Activated T-helper 1 cell treated with anti-CD3 and anti-CD28 coated beads, Interleukin-12 subunit alpha, Interleukin-12 subunit beta, Interleukin-2, Interleukin-4 antibody, amounts not matched to agents 30 ng/mL and 10 ng/mL and 1 ng/mL, durations not matched to agents 14 hours and 24 hours and 36 hours (primary cell): ENCODE results near the gene TOX3. TPM values are rescaled to one million over a fixed set of nuclear protein-coding genes. Genes with fewer than 3 reads are reported as not detected.

Source experiments
- DNase-seq: peaks from one replicate; pipeline ENCODE4 v3.0.0; 2021; ENCODE audit warnings: low spot score
- H3K27ac Mint-ChIP-seq: one replicate; pipeline ENCODE4 v1.8.0; 2021; ENCODE audit warnings: mild to moderate bottlenecking, mixed read lengths
- H3K27me3 Mint-ChIP-seq: one replicate; pipeline ENCODE4 v1.8.0; 2022; ENCODE audit warnings: mild to moderate bottlenecking, moderate library complexity, mixed read lengths; ENCODE audit not compliant: insufficient read depth
- H3K36me3 Mint-ChIP-seq: one replicate; pipeline ENCODE4 v1.8.0; 2021; ENCODE audit warnings: low read depth, mixed read lengths
- H3K4me1 Mint-ChIP-seq: one replicate; pipeline ENCODE4 v1.8.0; 2021; ENCODE audit warnings: low read depth, mixed read lengths
- H3K4me3 Mint-ChIP-seq: one replicate; pipeline ENCODE4 v1.8.0; 2021; ENCODE audit warnings: mild to moderate bottlenecking, moderate library complexity, mixed read lengths
- H3K9me3 Mint-ChIP-seq: one replicate; pipeline ENCODE4 v1.8.0; 2021; ENCODE audit warnings: mixed read lengths
- intact Hi-C: fragments of 100-400 bp; cut with micrococcal nuclease; formaldehyde crosslinking; loops from one replicate; pipeline ENCODE4 v1.15.1; 2024
- total RNA-seq: library from RNA; stranded (reverse); gene quantifications from 2 replicates; pipeline ENCODE4 v1.2.3, GENCODE V29; 2022

The TOX3 gene
- total RNA-seq, result not detected in 2 replicates

DNA sequence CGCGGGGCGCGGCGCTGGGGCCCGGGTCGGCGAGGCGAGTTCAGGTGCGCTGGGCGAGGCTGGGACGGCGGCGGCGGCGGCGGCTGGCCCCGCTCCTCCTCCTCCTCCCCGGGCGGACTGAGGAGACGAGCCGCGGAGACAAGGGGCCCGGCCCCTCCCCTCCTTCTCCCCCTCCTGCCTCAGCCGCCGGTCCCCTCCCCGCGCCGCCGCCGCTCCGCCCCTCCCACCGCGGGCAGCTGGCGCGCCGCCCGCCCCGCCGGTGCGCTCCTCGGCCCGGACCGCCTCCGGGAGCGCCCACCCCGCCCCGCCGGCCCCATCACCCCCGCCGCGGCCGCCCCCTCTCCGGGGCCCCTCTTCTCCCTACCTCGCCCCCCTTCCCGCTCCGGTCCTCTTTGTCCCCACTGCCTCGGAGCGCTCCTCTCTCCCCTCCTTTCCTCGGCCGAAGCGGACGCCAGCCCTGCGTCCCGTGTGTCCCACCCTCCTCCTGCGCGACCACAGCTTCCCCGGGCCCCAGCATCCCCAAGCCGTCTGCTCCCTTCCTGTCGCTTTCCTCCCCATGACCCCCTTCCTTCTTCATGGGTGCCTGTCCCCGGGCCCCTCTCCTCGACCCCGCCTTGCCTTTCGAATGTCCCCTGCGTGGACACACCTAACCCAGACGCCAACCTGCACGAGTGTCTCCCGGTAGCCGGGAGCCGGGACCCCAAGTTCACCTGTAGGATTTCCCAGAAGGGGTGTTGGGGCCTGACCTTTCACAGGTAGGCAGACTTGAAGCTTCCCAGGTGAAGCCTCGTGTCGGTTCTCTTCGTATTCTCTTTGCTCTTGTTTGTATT, at the start of gene TOX3:
Gene TOX3, minus strand, starts transcription at position 140 of the 830 bp plus-strand sequence. CDS start 420 bp downstream, outside the sequence.
- Mint-ChIP-seq H3K27me3 (peaks cover 40% of the 10 kb centered on the region), H3K9me3 (no peaks in the 10 kb centered on the region), H3K27ac (peak within 1 kb of the TSS; percentile 21), H3K4me3 (no peak within 1 kb of the TSS), H3K36me3 (no peaks in the 10 kb centered on the region), H3K4me1 (no peaks in the 10 kb centered on the region)
- intact Hi-C loops, result no loop called here
- DNase-seq, result no peak

DNA sequence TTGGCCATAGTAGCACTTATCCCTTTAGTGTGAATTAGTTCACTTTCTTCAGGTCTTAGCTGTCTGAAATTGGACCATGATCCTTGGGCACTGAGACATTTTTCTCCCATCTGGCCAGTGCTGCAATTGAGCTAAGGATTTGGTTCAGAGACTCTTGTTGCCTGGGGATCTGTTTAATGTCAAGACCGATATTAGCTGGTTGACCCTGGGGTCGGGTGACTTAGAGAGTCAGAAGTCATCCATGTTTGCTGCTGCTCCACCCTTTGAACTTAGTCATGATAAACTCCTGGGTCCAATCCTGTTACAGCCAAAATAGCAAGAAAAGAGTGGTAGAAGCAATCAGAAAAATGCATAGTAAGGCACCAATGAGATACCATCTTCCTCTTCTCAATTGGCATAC, 45.8 kb upstream of the TOX3 start:
- no peaks in the 10 kb centered on the region for H3K36me3 Mint-ChIP-seq

DNA sequence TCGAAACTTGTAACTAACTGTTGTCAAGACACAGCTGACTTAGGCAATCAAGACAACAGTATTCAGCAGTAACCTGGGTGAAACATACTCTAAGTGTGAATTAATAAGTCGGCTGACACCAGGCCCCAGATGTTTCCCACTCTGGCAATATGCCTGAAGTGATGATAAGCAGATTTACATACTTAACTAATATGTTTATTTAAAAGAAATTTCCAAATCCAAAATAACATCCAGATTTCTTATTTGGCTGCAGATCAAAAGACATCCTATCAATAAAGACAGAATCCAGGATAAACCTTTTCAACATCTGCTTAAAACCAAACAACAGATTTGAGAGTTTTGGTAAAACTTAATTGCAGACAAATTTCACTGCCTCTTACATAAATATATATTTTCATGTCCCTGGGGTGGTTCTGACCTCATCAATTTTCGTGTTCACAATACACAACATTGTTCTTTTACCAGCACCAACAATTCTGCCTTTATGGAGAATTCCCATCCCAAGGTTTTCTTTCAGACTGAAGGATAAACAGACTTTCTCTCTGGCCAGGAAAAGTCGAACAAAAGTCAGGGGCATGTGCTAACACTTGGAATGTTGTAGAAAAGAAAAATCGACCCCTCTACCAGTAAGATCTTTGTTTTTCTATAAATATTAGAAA, 45.1 kb upstream of the TOX3 start:
- DNase-seq, result no peak
- no peaks in the 10 kb centered on the region for H3K27me3 Mint-ChIP-seq
- H3K4me3 Mint-ChIP-seq, result no peak overlapping the region
- intact Hi-C loops, result no loop called here
- H3K4me1 Mint-ChIP-seq, result no peaks in the 10 kb centered on the region
- H3K27ac Mint-ChIP-seq, result no peak overlapping the region
- H3K36me3 Mint-ChIP-seq, result no peaks in the 10 kb centered on the region
- peaks cover 1% of the 10 kb centered on the region for H3K9me3 Mint-ChIP-seq

More for the DNA sequence above, 45.8 kb upstream of the TOX3 start:
- Mint-ChIP-seq H3K4me1 (no peaks in the 10 kb centered on the region), H3K9me3 (peaks cover 4% of the 10 kb centered on the region), H3K4me3 (no peak overlapping the region), H3K27me3 (no peaks in the 10 kb centered on the region), H3K27ac (no peak overlapping the region)
- no peak for DNase-seq
- intact Hi-C loops, result no loop called here

DNA sequence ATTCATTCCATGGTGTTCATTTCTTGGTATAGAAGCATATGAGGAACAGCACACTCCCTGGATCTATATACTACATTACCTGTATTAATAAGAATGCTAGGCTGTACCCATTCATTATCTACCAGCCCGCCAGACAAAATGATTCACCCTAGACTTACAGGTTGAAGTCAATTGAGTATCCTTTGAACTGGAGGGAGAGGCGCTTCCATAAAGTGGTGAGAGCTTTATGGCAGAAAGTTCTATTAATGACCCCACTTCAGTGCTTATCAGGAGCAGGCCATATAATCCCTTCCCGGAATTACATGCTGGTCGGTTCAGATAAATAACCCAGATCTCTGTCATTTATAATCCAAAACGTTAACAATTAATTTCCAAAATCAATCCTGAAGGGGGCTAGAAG, 44.5 kb upstream of the TOX3 start:
- Mint-ChIP-seq H3K27ac (no peak overlapping the region), H3K9me3 (no peaks in the 10 kb centered on the region), H3K4me1 (no peaks in the 10 kb centered on the region), H3K4me3 (no peak overlapping the region), H3K36me3 (no peaks in the 10 kb centered on the region), H3K27me3 (no peaks in the 10 kb centered on the region)
- no peak for DNase-seq
- intact Hi-C loops, result no loop called here

DNA sequence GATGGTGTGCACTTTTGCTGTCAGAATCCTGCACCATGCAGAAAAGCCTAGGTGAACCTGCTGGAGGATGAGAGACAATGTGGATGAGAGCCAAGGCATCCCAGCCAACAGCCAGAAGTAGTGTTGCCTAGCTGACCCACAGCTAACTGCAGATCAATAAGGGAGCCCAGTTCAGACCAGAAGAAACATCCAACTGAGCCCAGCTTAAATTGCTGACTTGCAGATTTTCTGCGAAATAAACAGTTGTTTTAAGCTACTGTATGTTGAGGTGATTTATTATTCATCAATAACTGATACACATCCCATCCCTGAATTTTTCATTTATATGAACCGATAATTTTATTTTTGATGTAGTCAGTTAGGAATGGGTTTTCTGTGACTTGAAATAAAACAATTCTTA, 39.2 kb upstream of the TOX3 start:
- Mint-ChIP-seq H3K4me3 (no peak overlapping the region), H3K9me3 (no peaks in the 10 kb centered on the region), H3K27ac (no peak overlapping the region), H3K4me1 (no peaks in the 10 kb centered on the region), H3K27me3 (no peaks in the 10 kb centered on the region), H3K36me3 (no peaks in the 10 kb centered on the region)
- intact Hi-C loops, result no loop called here
- no peak for DNase-seq

DNA sequence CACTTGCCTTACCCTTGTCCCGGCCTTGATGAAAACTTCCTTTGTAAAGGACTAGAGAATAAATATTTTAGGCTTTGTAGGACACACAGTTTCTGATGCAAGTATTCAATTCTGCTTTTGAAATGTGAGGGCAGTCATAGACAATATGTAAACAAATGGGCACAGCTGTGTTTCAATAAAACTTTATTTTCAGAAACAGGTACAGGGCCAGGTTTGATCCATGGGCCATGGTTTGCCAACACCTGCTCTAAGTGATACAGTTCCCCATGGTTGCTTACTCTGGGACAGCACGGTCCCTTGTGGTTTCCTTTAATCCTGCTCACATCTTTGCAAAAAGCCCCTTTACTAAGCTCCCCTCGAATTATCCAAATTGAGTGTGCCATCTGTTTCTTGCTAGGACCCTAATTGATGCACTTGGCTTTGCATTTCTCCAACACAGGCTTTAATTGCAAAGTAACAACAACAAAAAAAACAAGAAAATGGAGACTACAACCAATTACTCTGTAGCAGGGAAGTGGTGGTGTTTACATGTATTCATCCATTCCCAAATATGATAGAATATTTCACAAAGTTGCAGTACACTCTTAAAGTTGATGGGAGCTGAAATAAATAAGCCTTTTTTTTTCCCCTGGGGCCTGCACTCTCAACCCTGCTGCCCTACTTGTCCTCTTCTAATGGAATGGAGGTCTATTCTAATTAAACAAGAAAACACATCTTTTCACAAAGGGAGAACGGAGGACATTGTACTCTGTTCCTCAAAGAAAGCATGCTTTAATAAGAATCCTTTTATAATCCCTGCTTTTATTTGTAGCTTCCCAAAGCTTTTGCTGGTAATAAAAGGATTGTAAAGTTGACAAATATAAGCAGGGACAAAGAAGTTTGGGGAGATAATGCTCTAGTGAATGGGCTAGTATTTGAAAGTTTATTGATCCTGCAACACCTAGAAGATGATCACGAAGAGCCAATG, 37.7 kb upstream of the TOX3 start:
- Mint-ChIP-seq H3K4me1 (no peaks in the 10 kb centered on the region), H3K36me3 (no peaks in the 10 kb centered on the region), H3K27ac (no peak overlapping the region), H3K9me3 (no peaks in the 10 kb centered on the region), H3K4me3 (no peak overlapping the region), H3K27me3 (no peaks in the 10 kb centered on the region)
- intact Hi-C loops, result no loop called here
- DNase-seq, result no peak

DNA sequence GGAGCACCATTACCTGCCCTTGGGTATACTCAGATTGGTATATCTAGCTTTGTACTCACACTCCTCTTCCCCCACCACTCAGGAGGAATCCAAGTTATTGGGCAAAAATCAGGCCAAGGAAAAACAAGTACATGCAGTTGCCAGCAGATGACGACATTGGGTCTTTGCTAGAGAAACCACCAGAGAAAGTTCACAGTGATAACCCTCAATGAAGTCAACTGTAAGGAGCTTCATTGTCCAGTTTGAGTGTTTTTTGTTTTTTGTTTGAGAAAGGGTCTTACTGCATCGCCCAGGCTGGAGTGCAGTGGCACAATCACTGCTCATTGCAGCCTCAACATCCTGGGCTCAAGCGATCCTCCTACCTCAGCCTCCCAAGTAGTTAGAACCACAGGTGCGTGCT, 34.6 kb upstream of the TOX3 start:
- Mint-ChIP-seq H3K9me3 (no peaks in the 10 kb centered on the region), H3K27me3 (no peaks in the 10 kb centered on the region), H3K27ac (no peak overlapping the region), H3K4me1 (no peaks in the 10 kb centered on the region), H3K36me3 (no peaks in the 10 kb centered on the region), H3K4me3 (no peak overlapping the region)
- intact Hi-C loops, result no loop called here
- DNase-seq, result no peak

DNA sequence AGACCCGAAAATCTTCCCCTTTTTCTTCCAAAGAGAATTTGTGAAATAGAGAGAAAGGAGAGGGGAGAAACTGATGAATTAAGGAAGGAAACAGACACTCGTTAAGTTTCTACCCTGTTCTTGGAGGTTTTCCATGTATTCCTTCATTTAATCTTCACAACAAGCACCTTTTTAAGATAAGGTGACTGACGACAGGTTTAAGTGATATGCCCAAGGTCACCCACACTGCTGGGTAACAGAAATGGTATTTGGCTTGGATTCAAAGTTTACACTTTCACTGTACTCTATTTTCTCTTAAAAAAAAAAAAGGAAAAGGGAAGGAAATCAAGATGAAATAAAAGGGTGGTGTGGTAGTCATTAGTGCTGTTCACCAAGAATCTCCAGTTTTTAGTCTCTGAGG, 33.5 kb upstream of the TOX3 start:
- intact Hi-C loops, result no loop called here
- DNase-seq, result no peak
- Mint-ChIP-seq H3K27me3 (no peaks in the 10 kb centered on the region), H3K9me3 (no peaks in the 10 kb centered on the region), H3K4me3 (no peak overlapping the region), H3K27ac (no peak overlapping the region), H3K36me3 (no peaks in the 10 kb centered on the region), H3K4me1 (no peaks in the 10 kb centered on the region)

DNA sequence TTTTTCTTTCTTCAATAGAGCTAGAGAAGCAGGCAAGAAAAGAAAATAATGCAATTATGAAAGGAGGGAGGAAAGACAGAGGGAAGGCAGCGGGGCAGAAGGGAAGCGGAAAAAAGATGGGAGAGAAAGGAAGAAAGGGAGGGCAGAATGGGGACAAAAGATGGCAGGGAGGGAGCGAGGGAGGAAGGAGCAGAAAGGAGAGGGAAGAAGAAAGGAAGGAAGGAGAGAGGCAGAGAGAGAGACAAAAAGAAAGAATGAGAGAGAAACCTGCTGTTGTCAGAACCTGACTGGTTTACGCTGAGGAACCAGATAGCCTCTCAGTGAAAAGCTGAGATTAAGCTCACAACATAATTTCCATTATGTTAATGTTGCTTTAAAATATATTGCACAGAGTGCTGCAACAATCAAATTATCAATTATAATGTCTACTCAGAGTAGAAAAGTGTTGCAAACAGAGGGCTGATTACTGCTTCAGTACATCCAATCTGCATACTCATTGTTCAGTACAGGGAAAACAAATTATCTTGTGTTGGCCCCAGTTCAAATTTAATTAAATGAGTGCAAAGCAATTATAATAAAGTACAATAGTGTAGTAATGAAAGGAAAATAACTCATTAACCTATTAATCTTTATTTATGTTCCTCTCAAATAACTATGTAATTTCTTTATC, 32.0 kb upstream of the TOX3 start:
- Mint-ChIP-seq H3K4me3 (no peak overlapping the region), H3K27ac (no peak overlapping the region), H3K36me3 (no peaks in the 10 kb centered on the region), H3K27me3 (no peaks in the 10 kb centered on the region), H3K9me3 (no peaks in the 10 kb centered on the region), H3K4me1 (no peaks in the 10 kb centered on the region)
- intact Hi-C loops, result no loop called here
- no peak for DNase-seq

DNA sequence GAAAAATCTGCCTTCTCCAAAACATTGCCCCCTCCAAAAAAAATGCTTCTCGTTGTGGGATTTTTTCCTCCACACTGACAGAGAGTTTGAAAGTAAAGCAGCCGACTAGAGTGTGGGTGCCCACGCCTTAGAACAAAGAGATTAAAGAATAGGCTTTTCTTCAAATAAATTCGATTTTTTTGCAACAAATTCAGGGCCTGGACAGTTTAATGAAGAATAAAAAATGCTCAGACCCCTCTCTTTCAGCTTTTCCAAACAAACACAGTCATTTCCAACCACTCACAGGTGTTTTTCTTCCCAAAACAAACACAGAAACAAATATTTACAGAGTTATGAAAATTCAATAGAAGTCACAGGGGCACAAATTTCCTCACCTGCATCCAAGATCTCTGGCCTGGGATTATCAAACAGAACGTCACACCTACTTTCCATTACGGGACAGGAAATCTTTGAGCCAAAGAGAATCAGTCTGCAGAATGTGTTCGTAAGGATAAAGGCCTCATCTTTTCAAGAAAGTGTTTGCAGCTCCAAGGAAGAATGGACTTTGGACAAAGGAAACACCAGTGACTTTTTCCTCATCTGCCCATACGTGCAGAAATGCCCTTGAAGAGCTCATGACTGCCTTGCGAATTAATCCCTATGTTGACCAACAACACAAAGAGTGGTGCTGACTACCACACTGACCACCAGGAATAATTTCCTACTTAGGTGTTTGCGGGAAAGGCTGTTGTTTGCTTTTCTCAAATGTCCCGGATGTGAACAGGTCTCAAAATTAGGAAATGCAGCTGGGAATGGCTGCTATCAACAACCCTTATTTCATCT, 31.3 kb upstream of the TOX3 start:
- Mint-ChIP-seq H3K9me3 (no peaks in the 10 kb centered on the region), H3K27me3 (no peaks in the 10 kb centered on the region), H3K27ac (no peak overlapping the region), H3K4me3 (no peak overlapping the region), H3K36me3 (no peaks in the 10 kb centered on the region), H3K4me1 (no peaks in the 10 kb centered on the region)
- no peak for DNase-seq
- intact Hi-C loops, result no loop called here

DNA sequence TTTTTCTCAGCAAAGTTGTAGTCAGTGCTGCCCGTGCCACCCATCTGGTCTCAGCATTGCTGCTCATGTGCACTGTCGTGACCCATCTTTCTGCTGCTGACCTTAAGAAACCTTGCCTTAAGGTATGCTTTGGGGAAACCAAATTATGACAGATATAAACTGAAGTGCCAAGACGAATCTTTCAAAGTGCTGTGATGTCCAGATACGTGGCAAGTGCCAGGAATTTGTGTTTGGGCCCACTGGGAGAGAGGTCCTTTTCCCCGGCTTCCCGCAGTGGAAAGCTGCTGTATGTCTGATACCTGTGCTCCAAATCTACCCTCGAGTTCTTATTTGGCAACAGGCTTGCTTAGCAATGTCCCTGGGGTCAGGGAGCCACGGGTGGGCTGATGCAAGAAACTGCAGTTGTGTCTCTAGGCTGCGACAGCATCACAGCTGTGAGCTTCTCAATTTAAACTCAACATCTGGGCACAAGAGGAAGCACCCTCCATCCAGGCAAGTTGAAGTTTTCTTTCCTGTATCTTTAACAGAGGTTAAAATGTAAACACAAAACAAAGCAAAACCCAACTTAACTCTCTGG, 30.3 kb upstream of the TOX3 start:
- Mint-ChIP-seq H3K27me3 (no peaks in the 10 kb centered on the region), H3K4me3 (no peak overlapping the region), H3K36me3 (no peaks in the 10 kb centered on the region), H3K4me1 (no peaks in the 10 kb centered on the region), H3K9me3 (no peaks in the 10 kb centered on the region), H3K27ac (no peak overlapping the region)
- intact Hi-C loops, result no loop called here
- no peak for DNase-seq
